Testis (tissue), 2 donors: ENCODE results near the gene TMEM37.

Source experiments
- POLR2A ChIP-seq: fragments of 450-650 bp; IDR thresholded peaks from one replicate; pipeline ENCODE4 v1.6.1; 2017; ENCODE audit warnings: antibody characterized with exemption, mild to moderate bottlenecking, moderate library complexity
- TF ChIP-seq, protein P1 (sequence below), 3 experiments: fragments of 450-650 bp in 2 of 3; fragments of 200-600 bp in 1 of 3; sonication (generic) in 1 of 3; IDR thresholded peaks; one replicate each; pipeline ENCODE4 v1.5.1; 2016 to 2019; ENCODE audit warnings: antibody characterized with exemption in 3 of 3, mild to moderate bottlenecking in 2 of 3, moderate library complexity in 1 of 3

DNA sequence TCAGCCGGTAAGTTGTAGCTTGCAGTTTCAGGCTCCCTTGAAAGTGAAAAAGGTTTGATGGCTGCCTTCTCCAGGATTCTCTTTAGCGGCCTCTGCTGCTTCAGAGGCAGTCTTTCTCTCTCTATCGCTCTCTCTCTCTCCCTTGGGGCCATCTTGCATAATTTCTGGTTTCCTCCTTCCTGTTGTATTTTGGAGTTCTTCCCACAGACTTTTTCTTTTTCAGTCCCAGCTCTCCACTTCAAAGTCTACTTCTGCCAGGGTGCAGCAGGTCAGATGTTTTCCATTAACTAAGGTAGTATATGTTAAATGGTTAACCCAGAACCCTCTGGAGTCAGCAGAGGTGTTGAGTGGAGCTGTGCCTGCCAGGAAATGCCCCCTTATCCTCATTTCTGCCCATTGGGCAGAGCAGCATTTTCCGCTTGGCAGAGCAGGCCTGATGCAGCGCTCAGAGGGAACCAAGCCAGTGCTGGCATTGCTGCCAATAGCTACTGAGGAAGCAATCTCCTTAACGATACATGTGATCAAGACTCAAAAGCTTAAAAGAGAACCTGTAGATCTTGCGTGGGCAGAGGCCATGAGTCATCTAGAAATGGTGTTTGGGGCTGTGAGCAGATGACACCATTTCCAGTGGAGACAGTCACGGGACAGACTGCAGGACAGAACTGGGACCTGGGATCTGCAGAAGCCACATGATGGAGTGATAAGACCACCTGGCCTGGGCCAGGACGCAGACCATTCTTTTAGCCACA, 44.1 kb upstream of the TMEM37 start:
- TF ChIP-seq, protein P1, sequence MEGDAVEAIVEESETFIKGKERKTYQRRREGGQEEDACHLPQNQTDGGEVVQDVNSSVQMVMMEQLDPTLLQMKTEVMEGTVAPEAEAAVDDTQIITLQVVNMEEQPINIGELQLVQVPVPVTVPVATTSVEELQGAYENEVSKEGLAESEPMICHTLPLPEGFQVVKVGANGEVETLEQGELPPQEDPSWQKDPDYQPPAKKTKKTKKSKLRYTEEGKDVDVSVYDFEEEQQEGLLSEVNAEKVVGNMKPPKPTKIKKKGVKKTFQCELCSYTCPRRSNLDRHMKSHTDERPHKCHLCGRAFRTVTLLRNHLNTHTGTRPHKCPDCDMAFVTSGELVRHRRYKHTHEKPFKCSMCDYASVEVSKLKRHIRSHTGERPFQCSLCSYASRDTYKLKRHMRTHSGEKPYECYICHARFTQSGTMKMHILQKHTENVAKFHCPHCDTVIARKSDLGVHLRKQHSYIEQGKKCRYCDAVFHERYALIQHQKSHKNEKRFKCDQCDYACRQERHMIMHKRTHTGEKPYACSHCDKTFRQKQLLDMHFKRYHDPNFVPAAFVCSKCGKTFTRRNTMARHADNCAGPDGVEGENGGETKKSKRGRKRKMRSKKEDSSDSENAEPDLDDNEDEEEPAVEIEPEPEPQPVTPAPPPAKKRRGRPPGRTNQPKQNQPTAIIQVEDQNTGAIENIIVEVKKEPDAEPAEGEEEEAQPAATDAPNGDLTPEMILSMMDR (IDR thresholded peaks at IDR 0.05) = no peak
- no peak for TF ChIP-seq POLR2A
